Measurements from ENCODE around the gene TIFAB.

DNA sequence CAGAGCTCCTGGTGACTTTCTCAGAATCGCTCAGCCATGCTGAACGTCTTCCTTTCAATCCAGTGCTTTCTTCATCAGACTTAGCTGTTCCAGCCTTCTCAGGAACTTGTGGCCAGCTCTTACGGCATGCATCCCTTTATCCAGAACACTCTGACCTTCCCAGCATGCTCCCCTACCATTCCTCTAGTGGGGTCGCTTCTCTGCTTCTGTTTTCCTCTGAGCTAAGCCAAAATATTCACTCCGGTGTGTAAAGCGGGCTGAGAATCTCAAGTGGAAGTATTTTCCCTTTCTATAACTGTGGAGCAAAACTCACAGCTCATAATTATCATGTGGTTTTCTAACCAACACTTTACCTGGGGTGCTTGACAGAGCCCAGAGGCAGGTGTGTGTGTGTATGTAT is 11.2 kb downstream of the TIFAB start:
- TF ChIP-seq CTCF (IDR thresholded peaks at IDR 0.05) = no peak
- TF ChIP-seq, protein P1, sequence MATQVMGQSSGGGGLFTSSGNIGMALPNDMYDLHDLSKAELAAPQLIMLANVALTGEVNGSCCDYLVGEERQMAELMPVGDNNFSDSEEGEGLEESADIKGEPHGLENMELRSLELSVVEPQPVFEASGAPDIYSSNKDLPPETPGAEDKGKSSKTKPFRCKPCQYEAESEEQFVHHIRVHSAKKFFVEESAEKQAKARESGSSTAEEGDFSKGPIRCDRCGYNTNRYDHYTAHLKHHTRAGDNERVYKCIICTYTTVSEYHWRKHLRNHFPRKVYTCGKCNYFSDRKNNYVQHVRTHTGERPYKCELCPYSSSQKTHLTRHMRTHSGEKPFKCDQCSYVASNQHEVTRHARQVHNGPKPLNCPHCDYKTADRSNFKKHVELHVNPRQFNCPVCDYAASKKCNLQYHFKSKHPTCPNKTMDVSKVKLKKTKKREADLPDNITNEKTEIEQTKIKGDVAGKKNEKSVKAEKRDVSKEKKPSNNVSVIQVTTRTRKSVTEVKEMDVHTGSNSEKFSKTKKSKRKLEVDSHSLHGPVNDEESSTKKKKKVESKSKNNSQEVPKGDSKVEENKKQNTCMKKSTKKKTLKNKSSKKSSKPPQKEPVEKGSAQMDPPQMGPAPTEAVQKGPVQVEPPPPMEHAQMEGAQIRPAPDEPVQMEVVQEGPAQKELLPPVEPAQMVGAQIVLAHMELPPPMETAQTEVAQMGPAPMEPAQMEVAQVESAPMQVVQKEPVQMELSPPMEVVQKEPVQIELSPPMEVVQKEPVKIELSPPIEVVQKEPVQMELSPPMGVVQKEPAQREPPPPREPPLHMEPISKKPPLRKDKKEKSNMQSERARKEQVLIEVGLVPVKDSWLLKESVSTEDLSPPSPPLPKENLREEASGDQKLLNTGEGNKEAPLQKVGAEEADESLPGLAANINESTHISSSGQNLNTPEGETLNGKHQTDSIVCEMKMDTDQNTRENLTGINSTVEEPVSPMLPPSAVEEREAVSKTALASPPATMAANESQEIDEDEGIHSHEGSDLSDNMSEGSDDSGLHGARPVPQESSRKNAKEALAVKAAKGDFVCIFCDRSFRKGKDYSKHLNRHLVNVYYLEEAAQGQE (IDR thresholded peaks at IDR 0.05; ENCODE audit: insufficient read depth in 1 of 2, low read depth in 2 of 2, low read length in 1 of 2) = no peak
- TF ChIP-seq POLR2AphosphoS5 (IDR thresholded peaks at IDR 0.05; ENCODE audit: low read depth, low read length) = no peak
- no peak for TF ChIP-seq SIN3A (IDR thresholded peaks at IDR 0.05; ENCODE audit: borderline replicate concordance, insufficient read depth, low read depth, low read length)
- no peak for TF ChIP-seq TCF7L2 (IDR thresholded peaks at IDR 0.05; ENCODE audit: low read depth, low read length)
